Keratinocyte (primary cell): ENCODE data around the gene FBXW7. TPM values are rescaled to one million over a fixed set of nuclear protein-coding genes. Genes with fewer than 3 reads are reported as not detected.
A peak's percentile ranks its signal among the peaks of the same experiment; 100 is the strongest.

ENCODE experiments used
- DNase-seq: peaks from one replicate; pipeline ENCODE4 v3.0.0-alpha.2; 2011; ENCODE audit warnings: low read depth, missing footprints, low spot score
- FAIRE-seq: peaks from 2 replicates; lab custom pipeline; 2011; peaks lifted over from hg19 to GRCh38; lab: Jason Lieb, UNC
- H2AFZ ChIP-seq: 2 replicates; pipeline ENCODE4 v1.6.0; 2012; ENCODE audit warnings: low read length, control low read depth, inconsistent platforms; ENCODE audit not compliant: control insufficient read depth
- H3K27ac ChIP-seq: 2 replicates; pipeline ENCODE4 v1.5.1; 2011; ENCODE audit warnings: low read length; ENCODE audit not compliant: control insufficient read depth, insufficient read depth
- H3K27me3 ChIP-seq: 3 replicates; pipeline ENCODE4 v1.6.0; 2011; ENCODE audit warnings: low read length; ENCODE audit not compliant: control insufficient read depth, insufficient read depth; ENCODE audit errors: extremely low read depth
- H3K36me3 ChIP-seq, 2 experiments: 2 replicates in 1 of 2; 3 replicates in 1 of 2; pipeline ENCODE4 v1.5.1; 2011; ENCODE audit warnings: low read length in 2 of 2, mild to moderate bottlenecking in 1 of 2; ENCODE audit not compliant: control insufficient read depth in 2 of 2, insufficient read depth in 2 of 2; ENCODE audit errors: extremely low read depth in 1 of 2
- H3K4me1 ChIP-seq: 3 replicates; pipeline ENCODE4 v1.5.1; 2011; ENCODE audit warnings: low read length; ENCODE audit not compliant: control insufficient read depth, insufficient read depth; ENCODE audit errors: extremely low read depth
- H3K4me2 ChIP-seq: 3 replicates; pipeline ENCODE4 v1.6.0; 2011; ENCODE audit warnings: low read depth, low read length; ENCODE audit not compliant: control insufficient read depth, insufficient read depth; ENCODE audit errors: extremely low read depth
- H3K4me3 ChIP-seq, 3 experiments: fragments of 200-600 bp in 1 of 3; sonication (generic) in 1 of 3; 2 replicates in 2 of 3; 3 replicates in 1 of 3; pipeline ENCODE4 v1.5.1; 2011 to 2016; ENCODE audit warnings: low read length in 3 of 3, mild to moderate bottlenecking in 3 of 3, control low read depth in 2 of 3, inconsistent platforms in 1 of 3, low read depth in 1 of 3, mixed read lengths in 1 of 3, mixed run types in 1 of 3, moderate library complexity in 1 of 3; ENCODE audit not compliant: control insufficient read depth in 2 of 3, insufficient read depth in 2 of 3; ENCODE audit errors: extremely low read depth in 1 of 3
- H3K79me2 ChIP-seq: 2 replicates; pipeline ENCODE4 v1.6.0; 2012; ENCODE audit warnings: low read length; ENCODE audit not compliant: control insufficient read depth, insufficient read depth
- H3K9ac ChIP-seq: 3 replicates; pipeline ENCODE4 v1.6.0; 2011; ENCODE audit warnings: low read length; ENCODE audit not compliant: control insufficient read depth, insufficient read depth; ENCODE audit errors: extremely low read depth
- H3K9me1 ChIP-seq: 3 replicates; pipeline ENCODE4 v1.6.0; 2011; ENCODE audit warnings: low read length; ENCODE audit not compliant: control insufficient read depth, insufficient read depth; ENCODE audit errors: extremely low read depth
- H3K9me3 ChIP-seq: 2 replicates; pipeline ENCODE4 v1.5.1; 2012; ENCODE audit warnings: low read depth, low read length; ENCODE audit not compliant: control insufficient read depth
- H4K20me1 ChIP-seq: 3 replicates; pipeline ENCODE4 v1.6.0; 2011; ENCODE audit warnings: low read length; ENCODE audit not compliant: control insufficient read depth, insufficient read depth; ENCODE audit errors: extremely low read depth
- CTCF ChIP-seq, 3 experiments: IDR thresholded peaks in 1 of 3; conservative IDR thresholded peaks in 1 of 3; optimal IDR thresholded peaks in 1 of 3; 2 replicates in 2 of 3; 3 replicates in 1 of 3; pipeline versions ENCODE3 to v1.5.1; 2011; ENCODE audit warnings: low read length in 3 of 3, mild to moderate bottlenecking in 3 of 3, moderate library complexity in 2 of 3, control low read depth in 1 of 3, inconsistent platforms in 1 of 3; ENCODE audit not compliant: insufficient read depth in 2 of 3; ENCODE audit errors: extremely low read depth in 1 of 3
- EZH2 ChIP-seq: IDR thresholded peaks from one replicate; pipeline ENCODE4 v1.6.1; 2012; ENCODE audit warnings: inconsistent platforms, mild to moderate bottlenecking, low read length, moderate library complexity
- dilution Hi-C: fragments of 300-500 bp; cut with MboI; formaldehyde crosslinking; loops from one replicate; pipeline ENCODE4 v1.7.0; 2020; ENCODE audit warnings: low sequenced_read_pairs; ENCODE audit not compliant: extremely low pct_ligation_motif_present
- polyA plus RNA-seq, 5 experiments: library from polyadenylated mRNA; depleted of rRNA in 3 of 5; stranded (reverse) in 3 of 5; stranded (forward) in 1 of 5; unstranded in 1 of 5; fragments of >200 nt; gene quantifications; 1 replicate in 1 of 5; 2 replicates in 3 of 5; 3 replicates in 1 of 5; pipeline versions ENCODE4 v1.2.1 to v1.2.3, GENCODE V29; 2011 to 2012; ENCODE audit warnings: missing spikeins in 2 of 5, low read depth in 1 of 5, low replicate concordance in 1 of 5

FBXW7 gene
- polyA plus RNA-seq, 1 donor (not counting 4 experiments of a cell fraction or from before 2014, with no cell fraction given), result 39.6 TPM

GRCh38 chr4:152359208-152360044 is 176.5 kb downstream of the FBXW7 start:
- no peak overlapping the region for H3K9ac ChIP-seq
- dilution Hi-C loops, result no loop called here
- no peak for TF ChIP-seq CTCF (optimal IDR thresholded peaks at IDR 0.05 in 1 of 3, IDR thresholded peaks at IDR 0.05 in 1 of 3, conservative IDR thresholded peaks at IDR 0.05 in 1 of 3; ENCODE audit: extremely low read depth in 1 of 3, insufficient read depth in 2 of 3, low read length in 3 of 3)
- no peak for TF ChIP-seq EZH2
- H3K4me2 ChIP-seq, result no peak overlapping the region
- no peak overlapping the region for H3K27ac ChIP-seq
- no peak overlapping the region for H2AFZ ChIP-seq
- H3K9me3 ChIP-seq, result no peaks in the 10 kb centered on the region
- no peak overlapping the region for H3K4me3 ChIP-seq
- no peaks in the 10 kb centered on the region for H4K20me1 ChIP-seq
- H3K36me3 ChIP-seq, result no peaks in the 10 kb centered on the region
- peaks cover 7% of the 10 kb centered on the region for H3K79me2 ChIP-seq
- DNase-seq (no peak), FAIRE-seq (no peak)
- H3K4me1 ChIP-seq, result peaks cover 16% of the 10 kb centered on the region
- H3K9me1 ChIP-seq, result no peaks in the 10 kb centered on the region
- no peaks in the 10 kb centered on the region for H3K27me3 ChIP-seq

DNA sequence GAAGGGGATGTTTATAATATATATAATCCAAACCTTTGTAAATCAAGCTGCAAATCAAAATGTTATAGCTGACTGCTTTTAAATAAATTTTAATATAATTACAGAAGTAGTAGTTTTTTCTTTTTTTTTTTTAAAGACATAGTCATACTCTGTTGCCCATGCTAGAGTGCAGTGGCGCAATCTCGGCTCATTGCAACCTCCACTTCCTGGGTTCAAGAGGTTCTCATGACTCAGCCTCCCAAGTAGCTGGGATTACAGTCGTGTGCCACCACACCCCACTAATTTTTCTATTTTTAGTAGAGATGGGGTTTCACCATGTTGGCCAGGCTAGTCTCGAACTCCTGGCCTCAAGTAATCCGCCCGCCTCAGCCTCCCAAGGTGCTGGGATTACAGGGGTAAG is 178.7 kb downstream of the FBXW7 start:
- DNase-seq, result no peak
- peaks cover 23% of the 10 kb centered on the region for H3K4me1 ChIP-seq
- no peaks in the 10 kb centered on the region for H3K9me1 ChIP-seq
- H3K36me3 ChIP-seq, result no peaks in the 10 kb centered on the region
- H3K4me3 ChIP-seq, result no peak overlapping the region
- no peak for TF ChIP-seq CTCF (optimal IDR thresholded peaks at IDR 0.05 in 1 of 3, IDR thresholded peaks at IDR 0.05 in 1 of 3, conservative IDR thresholded peaks at IDR 0.05 in 1 of 3; ENCODE audit: extremely low read depth in 1 of 3, insufficient read depth in 2 of 3, low read length in 3 of 3)
- TF ChIP-seq EZH2, result no peak
- FAIRE-seq, result no peak
- H2AFZ ChIP-seq, result no peak overlapping the region
- H3K4me2 ChIP-seq, result no peak overlapping the region
- H3K27ac ChIP-seq, result peak overlapping the region; percentile 39
- dilution Hi-C loops, result no loop called here
- no peaks in the 10 kb centered on the region for H4K20me1 ChIP-seq
- H3K9ac ChIP-seq, result no peak overlapping the region
- H3K79me2 ChIP-seq, result peaks cover 12% of the 10 kb centered on the region
- no peaks in the 10 kb centered on the region for H3K27me3 ChIP-seq
- no peaks in the 10 kb centered on the region for H3K9me3 ChIP-seq
